Activated CD8-positive, alpha-beta memory T cell treated with anti-CD3 and anti-CD28 coated beads for 4 hours (primary cell): ENCODE results near the gene GBX1.

ENCODE experiments used
- DNase-seq, 2 donors: peaks; one replicate each; pipeline ENCODE4 v3.0.0-alpha.2; 2020; ENCODE audit warnings: low read depth in 2 of 2

The GBX1 gene

GRCh38 chr7:151173386-151174245 lies 6.1 kb upstream of the GBX1 start:
- DNase-seq: no peak

- DNase-seq: peak; percentile 56 to 57
These were observed 5.0 kb upstream of the GBX1 start for GRCh38 chr7:151172273-151173141.

GRCh38 chr7:151168787-151169162 lies 1.3 kb upstream of the GBX1 start:
- no peak for DNase-seq

GRCh38 chr7:151168003-151168786 lies 701 bp upstream of the GBX1 start:
- DNase-seq: peak in 1 of 2 donors; percentile 19

- DNase-seq: no peak
These were observed 781 bp downstream of the GBX1 start for GRCh38 chr7:151166629-151167196.

GRCh38 chr7:151161757-151162156 lies 5.7 kb downstream of the GBX1 start:
- no peak for DNase-seq

GRCh38 chr7:151157645-151158329 lies 9.7 kb downstream of the GBX1 start:
- no peak for DNase-seq

GRCh38 chr7:151152643-151153513 lies 14.6 kb downstream of the GBX1 start:
- no peak for DNase-seq

GRCh38 chr7:151150388-151150787 lies 17.1 kb downstream of the GBX1 start:
- no peak for DNase-seq

- no peak for DNase-seq
These were observed 18.9 kb downstream of the GBX1 start for GRCh38 chr7:151148319-151149259.

GRCh38 chr7:151146761-151147160 lies 20.7 kb downstream of the GBX1 start:
- DNase-seq: no peak

GRCh38 chr7:151144387-151144786 lies 23.1 kb downstream of the GBX1 start:
- no peak for DNase-seq

- DNase-seq: no peak
These were observed 24.1 kb downstream of the GBX1 start for GRCh38 chr7:151143261-151144015.

- no peak for DNase-seq
These were observed 24.8 kb downstream of the GBX1 start for GRCh38 chr7:151142686-151143040.

GRCh38 chr7:151141855-151142685 lies 25.4 kb downstream of the GBX1 start:
- DNase-seq: no peak

GRCh38 chr7:151141311-151141854 lies 26.1 kb downstream of the GBX1 start:
- DNase-seq: no peak

- DNase-seq: no peak
These were observed 26.7 kb downstream of the GBX1 start for GRCh38 chr7:151140826-151141225.
